GM12873 (cell line): ENCODE results near the gene MDH1.

Experiments used
- TF ChIP-seq, protein P1 (sequence below): IDR thresholded peaks from 2 replicates; pipeline ENCODE4 v1.5.1; 2012; ENCODE audit warnings: low read depth, mild to moderate bottlenecking, moderate library complexity, low read length, control low read depth; ENCODE audit not compliant: insufficient read depth; ENCODE audit errors: missing control alignments

The MDH1 gene

DNA sequence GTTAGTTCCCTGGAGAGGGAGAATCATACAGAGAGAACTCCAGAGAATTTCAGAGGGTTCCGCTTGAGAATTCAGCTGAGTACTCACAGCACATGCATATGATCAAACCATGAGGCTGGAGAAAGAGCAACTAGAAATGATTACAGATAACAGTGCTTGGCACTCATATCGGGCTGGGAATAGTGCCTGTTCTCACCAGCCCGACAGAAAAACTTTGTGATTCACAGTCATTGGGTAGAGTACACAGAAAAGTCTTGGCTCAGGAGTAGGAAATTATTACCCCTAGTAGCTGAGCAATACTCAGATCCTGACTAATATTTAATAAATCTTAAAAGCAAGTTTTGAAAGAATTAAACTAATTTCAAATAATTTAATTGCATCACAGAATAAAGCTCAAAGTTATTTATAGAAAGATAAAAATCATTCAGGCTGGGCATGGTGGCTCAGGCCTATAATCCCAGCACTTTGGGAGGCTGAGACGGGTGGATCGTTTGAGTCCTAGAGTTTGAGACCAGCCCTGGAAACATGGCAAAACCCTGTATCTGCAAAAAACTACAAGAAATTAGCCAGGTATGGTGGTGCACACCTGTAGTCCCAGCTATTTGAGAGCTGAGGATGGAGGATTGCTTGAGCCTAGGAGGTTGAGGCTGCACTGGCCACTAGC, 7.3 kb upstream of the MDH1 start:
- TF ChIP-seq, protein P1, sequence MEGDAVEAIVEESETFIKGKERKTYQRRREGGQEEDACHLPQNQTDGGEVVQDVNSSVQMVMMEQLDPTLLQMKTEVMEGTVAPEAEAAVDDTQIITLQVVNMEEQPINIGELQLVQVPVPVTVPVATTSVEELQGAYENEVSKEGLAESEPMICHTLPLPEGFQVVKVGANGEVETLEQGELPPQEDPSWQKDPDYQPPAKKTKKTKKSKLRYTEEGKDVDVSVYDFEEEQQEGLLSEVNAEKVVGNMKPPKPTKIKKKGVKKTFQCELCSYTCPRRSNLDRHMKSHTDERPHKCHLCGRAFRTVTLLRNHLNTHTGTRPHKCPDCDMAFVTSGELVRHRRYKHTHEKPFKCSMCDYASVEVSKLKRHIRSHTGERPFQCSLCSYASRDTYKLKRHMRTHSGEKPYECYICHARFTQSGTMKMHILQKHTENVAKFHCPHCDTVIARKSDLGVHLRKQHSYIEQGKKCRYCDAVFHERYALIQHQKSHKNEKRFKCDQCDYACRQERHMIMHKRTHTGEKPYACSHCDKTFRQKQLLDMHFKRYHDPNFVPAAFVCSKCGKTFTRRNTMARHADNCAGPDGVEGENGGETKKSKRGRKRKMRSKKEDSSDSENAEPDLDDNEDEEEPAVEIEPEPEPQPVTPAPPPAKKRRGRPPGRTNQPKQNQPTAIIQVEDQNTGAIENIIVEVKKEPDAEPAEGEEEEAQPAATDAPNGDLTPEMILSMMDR = no peak

DNA sequence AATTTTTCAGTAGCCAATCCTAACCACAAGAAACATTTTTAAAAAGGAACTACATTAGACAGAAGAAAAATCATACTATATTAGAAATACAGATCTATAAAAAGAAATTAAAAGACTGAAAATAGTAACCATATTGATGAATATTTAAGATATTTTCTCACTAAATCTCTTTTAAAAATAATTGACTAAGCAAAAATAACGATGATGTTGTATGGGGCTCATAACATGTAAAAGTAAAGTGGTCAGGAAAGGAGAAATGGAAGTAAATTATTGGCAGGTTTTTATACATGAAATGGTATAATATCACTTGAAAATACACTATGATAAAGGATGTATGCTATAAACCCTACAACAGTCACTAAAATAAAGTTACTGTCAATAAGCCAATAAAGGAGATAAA, 5.9 kb upstream of the MDH1 start:
- TF ChIP-seq, protein P1 = no peak

DNA sequence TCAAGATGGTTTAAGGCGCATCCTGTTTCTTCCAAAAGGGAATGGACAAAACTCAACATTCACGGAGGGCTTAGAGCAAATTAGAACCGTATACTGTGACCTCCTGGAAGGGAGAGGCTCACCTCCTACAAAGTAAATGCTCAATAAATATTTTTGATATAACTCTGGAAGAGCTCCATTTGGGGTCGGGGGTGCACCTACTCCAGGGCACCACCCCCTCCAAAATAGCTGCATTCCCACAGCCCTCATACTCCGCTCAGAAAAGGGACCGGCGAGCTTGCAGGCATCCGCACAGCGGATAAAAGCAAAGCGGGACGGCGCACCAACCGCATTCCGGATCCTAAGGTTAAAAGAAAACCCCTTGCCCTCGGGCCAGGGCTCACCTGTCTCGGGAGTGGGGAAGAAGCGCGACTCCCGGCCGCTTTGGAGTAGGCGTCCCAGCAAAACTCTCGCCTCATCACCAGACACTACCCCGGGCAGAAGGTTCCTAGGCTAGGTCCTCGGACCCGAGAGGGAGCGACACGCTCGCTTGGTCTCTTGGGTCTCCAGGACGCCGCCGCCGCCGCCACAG, 864 bp upstream of the MDH1 start:
- TF ChIP-seq, protein P1 = no peak

DNA sequence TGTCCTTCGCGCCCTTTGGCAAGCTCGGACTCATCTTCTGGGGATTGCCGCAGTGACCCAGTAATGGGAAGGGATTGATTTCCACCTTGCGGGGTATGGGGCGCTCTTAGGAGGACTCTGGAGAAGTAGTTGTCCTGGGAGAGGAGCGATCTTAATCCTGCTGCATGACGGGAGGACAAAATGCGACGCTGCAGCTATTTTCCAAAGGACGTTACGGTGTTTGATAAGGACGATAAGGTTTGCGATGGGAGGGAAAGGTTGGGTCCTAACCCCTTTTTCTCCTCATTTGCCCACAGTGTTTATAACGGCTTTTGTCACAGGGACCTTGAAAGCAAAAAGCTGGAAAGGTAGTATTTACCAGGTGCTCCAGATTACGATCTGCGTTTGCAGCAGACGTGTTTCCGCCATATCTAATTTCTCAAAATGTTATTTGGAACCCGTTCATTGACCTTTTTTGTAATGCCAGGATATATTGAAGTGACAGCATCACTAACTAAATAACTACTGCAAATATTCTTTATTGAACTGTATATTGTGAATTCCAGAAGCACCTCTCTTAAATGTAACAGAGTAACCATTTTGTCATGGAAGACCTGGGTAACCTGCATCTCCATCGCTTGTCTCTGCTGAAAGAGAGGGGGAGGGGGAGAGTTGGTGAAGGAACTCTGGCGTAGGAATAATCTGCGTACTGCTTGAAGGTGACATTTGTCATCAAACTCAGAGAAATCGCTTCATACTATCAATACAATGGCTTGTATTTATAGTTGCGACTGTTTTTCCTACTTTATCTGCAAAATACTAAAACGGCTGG, 590 bp downstream of the MDH1 start:
- TF ChIP-seq, protein P1 = no peak

DNA sequence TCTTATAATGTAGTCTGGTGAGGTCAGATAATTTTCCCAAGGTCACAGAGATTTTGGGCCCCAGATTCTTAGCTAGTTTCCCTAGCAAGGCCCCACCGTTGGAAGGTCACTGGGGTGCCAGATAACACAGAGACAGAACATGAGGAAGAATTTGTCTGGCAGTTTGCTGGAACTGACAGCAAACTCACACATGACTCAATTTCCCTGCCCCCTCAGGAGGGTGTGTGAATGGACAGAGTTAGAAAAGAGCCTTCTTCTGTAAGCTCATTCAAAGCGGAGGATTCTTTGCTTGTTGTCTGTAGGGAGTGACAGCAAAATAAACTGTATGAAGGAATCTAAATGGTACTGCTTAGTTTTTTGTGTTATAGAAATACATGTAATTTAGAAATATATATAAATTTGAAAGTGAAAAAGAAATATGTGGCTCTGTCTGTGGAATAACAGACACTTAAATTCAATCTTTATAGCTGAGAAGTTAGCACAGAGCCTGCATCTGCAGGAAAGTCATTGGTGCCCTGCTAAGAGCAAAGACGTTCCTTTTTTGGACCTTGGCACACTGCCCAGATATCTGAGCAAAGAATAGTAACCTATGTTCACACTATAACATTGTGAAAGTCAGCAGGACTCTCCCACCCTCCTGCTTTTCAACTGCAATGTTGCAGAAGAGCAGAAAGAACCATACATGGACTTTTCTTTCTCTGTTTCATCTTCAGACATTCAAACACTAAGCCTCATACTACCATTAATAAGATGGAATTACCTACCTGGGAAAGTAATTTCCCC, 2.1 kb downstream of the MDH1 start:
- TF ChIP-seq, protein P1 = no peak

DNA sequence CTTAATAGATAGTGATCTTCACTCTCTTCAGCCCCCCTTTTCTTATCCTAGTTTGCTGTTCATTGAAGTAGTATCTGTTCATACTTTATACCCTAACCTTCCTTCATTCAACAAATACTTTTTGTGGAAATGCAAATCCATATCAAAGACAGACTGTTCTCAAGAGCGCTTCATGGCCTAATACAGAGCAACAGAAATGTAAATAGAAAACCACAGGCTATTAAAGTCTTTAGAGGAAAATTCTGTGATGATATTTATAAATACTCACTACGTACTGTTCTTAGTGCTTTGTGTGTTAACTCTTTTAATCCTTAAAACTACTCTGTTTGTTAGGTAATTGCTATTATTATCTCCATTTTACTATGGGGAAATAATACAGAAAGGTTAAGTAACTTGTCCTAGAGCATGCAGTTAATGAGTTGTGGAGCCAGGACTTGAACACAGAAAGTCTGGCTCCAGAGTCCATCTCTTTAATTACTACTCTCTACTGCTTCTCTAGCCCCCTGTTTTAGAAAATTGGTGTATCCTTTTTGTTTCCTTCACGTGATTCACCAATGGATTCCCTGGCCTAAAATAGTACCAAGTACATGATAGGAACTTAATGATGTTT, 2.9 kb downstream of the MDH1 start:
- TF ChIP-seq, protein P1 = no peak

DNA sequence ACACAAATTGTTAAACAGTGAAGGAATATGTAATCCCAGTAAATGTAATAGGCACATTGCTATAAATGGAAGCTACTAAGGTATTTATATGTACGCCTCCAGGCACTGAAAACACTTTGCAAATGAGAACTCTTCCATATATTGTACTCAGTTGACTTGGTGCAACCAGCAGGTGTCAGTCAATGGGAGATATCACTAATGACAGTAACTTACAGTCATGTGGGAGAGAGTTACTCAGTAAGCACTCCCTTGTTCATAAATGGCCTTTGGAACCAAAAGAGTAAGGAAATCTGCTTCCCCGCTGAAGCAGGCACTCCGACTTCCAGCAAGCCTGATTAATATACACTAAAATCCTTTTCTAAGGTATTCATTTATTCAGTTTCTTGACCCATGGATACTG, 5.9 kb downstream of the MDH1 start:
- TF ChIP-seq, protein P1 = peak; percentile 18
